ENCODE data around the gene MR1. TPM values are rescaled to one million over a fixed set of nuclear protein-coding genes. Genes with fewer than 3 reads are reported as not detected.
A peak's percentile ranks its signal among the peaks of the same experiment; 100 is the strongest.

The MR1 gene
- total RNA-seq, 1 experiment from 2014 or later = 6.6 TPM

DNA sequence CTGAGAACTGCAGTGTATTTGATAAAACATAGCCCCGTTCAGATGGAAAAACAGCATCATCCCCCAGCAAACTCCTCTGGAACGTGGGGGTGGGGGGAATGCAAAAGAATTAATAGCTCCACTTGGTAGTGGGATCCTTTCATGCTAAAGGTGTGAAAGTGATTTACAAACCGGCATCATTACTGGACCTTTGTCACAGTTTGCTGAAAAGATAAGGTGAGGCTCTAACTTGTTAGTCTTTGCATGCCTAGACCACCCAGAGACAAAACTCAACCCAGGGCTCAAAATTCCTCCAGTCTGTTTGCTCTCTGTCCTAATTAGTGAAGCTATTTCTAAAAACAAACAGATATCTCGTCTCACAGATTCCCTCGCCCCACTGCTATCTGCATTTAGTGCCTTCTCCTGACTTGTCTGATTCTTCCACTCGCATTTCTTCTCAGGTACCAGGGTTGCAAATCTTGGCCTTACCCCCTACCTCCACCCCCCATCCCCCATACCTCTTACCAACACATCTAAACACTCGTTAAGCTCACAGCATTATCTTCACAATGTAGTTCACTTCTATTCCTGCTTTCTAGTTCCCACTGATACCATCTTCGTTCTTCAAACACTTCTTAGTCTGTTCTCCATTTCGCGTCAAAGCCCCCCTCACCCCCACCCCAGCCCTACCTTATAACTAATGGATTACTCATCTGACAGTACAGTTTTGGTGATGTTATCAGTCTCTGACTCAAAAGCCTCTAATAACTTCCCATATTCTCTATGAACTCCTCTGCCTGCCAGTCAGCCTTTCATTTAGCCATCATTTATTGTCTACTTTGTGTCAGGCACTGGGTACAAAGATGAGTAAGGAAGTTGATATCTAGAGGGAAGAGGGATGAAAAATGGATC lies 66.5 kb downstream of the MR1 start:
- ChIA-PET POLR2A (interaction anchor here (0.8 to 2.1 kb wide), 7 partner anchors 8 to 35 kb away, joined by 3 to 10 read pairs (median 4); partner anchors contain the start of gene IER5), CTCF (interaction anchor here (0.7 kb wide), 1 partner anchor 838 kb away, joined by 3 read pairs; no protein-coding TSS in a partner anchor), RAD21 (ENCODE audit: low non-redundant PET in 1 of 2, low total read pairs in 2 of 2, uncharacterized antibody in 2 of 2, unreplicated experiment in 2 of 2) (no interaction called here)
- Histone ChIP-seq H3K9ac (ENCODE audit: low read length) (peak overlapping the region; percentile 37), H3K27me3 (ENCODE audit: insufficient read depth, low read length) (no peaks in the 10 kb centered on the region), H3K36me3 (ENCODE audit: control insufficient read depth in 1 of 2, insufficient read depth in 2 of 2, low read length in 2 of 2) (no peaks in the 10 kb centered on the region), H3K27ac (ENCODE audit: low read depth, low read length) (peak overlapping the region; percentile 65; the same call in 1 of the 2 replicates), H4K20me1 (ENCODE audit: insufficient read depth) (no peaks in the 10 kb centered on the region), H2AFZ (ENCODE audit: low read depth, low read length, poor library complexity, severe bottlenecking) (no peak overlapping the region), H3K9me2 (ENCODE audit: insufficient read depth) (no peaks in the 10 kb centered on the region), H3K4me1 (ENCODE audit: control insufficient read depth in 1 of 2, insufficient read depth in 2 of 2, low read length in 2 of 2) (peaks cover 59 to 63% of the 10 kb centered on the region in 2 experiments), H3K4me2 (ENCODE audit: low read length) (peak overlapping the region; percentile 92), H3K4me3 (replicated peaks in 1 of 2; ENCODE audit: low read depth in 1 of 2, low read length in 2 of 2) (no peak overlapping the region; a peak in 1 of 4 replicates), H3K9me3 (ENCODE audit: control insufficient read depth in 1 of 2, insufficient read depth in 1 of 2, low read depth in 1 of 2, low read length in 2 of 2) (no peaks in the 10 kb centered on the region), H3K79me2 (ENCODE audit: insufficient read depth, low read length) (no peaks in the 10 kb centered on the region)
- DNase-seq (ENCODE audit: low read depth, low spot score) = no peak
- no TSS peak for BruUV-seq (replicated peaks)
- ATAC-seq = no peak
- no peak for TF ChIP-seq ATF3 (IDR thresholded peaks at IDR 0.05)
- no peak for TF ChIP-seq MAX (IDR thresholded peaks at IDR 0.05)
- no peak for TF ChIP-seq POLR2AphosphoS5 (IDR thresholded peaks at IDR 0.05; ENCODE audit: low read depth, low read length)
- peak; percentile 45; the same call in 1 of the 2 replicates for TF ChIP-seq FOSL1 (IDR thresholded peaks at IDR 0.05; ENCODE audit: low read depth)
- peak; percentile 41 for TF ChIP-seq SP1 (IDR thresholded peaks at IDR 0.05; ENCODE audit: low read depth)
- TF ChIP-seq JUND (IDR thresholded peaks at IDR 0.05) = peak; percentile 41; the same call in 1 of the 2 replicates
- TF ChIP-seq EZH2 (IDR thresholded peaks at IDR 0.05) = no peak
- no peak for TF ChIP-seq YY1 (IDR thresholded peaks at IDR 0.05; ENCODE audit: extremely low read depth, insufficient replicate concordance, low read depth, low read length)
- intact Hi-C loops (cut with micrococcal nuclease) = no loop called here

Data from HCT116 (cell line).